ENCODE data around the gene MUCL3. TPM values are rescaled to one million over a fixed set of nuclear protein-coding genes. Genes with fewer than 3 reads are reported as not detected.
A peak's percentile ranks its signal among the peaks of the same experiment; 100 is the strongest.
"Not testable (repeated sequence)": the region's sequence is repeated elsewhere in the genome, so short reads cannot be mapped to it uniquely, and the experiment has no call there.

MUCL3 gene
- total RNA-seq, 2 experiments from 2014 or later, result not detected

DNA sequence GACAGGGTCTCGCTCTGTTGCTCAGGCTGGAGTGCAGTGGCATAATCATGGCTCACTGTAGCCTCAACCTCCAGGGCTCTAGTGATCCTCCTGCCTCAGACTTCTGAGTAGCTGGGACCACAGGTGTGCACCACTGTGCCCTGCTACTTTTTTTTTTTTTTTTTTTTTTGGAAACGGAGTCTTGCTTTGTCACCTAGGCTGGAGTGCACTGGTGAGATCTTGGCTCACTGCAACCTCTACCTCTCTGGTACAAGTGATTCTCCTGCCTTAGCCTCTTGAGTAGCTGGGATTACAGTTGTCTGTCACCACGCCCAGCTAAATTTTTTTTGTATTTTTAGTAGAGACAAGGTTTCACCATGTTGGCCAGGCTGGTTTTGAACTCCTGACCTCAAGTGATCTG, 13.7 kb upstream of the MUCL3 start:
- H3K4me1 Mint-ChIP-seq; H3K27ac Mint-ChIP-seq; ATAC-seq; H3K27me3 Mint-ChIP-seq; H3K9me3 Mint-ChIP-seq (ENCODE audit: low read depth); H3K4me3 Mint-ChIP-seq; POLR2A ChIA-PET; DNase-seq; intact Hi-C loops (cut with DNase I, micrococcal nuclease): not testable (repeated sequence)
- H3K36me3 Mint-ChIP-seq (ENCODE audit: low read depth), result peaks cover 37% of the 10 kb centered on the region
- CTCF ChIA-PET, result interaction anchor here (1.9 kb wide), 1 partner anchor 12 kb away, joined by 12 read pairs; the partner anchor contains the start of gene VARS2

DNA sequence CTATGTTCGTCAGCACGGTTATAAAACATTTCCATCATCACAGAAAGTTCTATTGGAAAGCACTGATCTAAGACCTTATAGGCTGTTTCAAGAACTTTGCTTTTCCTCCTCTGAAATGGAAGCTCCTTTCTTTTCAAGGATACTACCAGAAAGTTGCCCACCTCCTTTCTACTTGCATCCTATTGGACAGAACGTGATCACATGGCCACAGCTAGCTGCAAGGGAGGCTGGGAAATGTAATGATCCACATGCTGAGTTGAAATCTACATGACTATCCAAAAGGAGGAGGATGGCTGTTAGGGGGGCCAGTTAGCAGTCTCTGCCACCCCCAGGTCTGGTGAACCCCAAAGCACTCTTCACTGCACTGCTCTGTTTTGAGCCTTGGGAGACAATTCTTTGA, 12.1 kb upstream of the MUCL3 start:
- Mint-ChIP-seq H3K36me3 (ENCODE audit: low read depth) (peaks cover 24% of the 10 kb centered on the region), H3K4me1 (no peaks in the 10 kb centered on the region), H3K9me3 (ENCODE audit: low read depth) (peaks cover 10% of the 10 kb centered on the region), H3K27ac (no peak overlapping the region), H3K27me3 (no peaks in the 10 kb centered on the region), H3K4me3 (no peak overlapping the region)
- intact Hi-C loops (cut with DNase I, micrococcal nuclease), result no loop called here
- ATAC-seq, result no peak
- DNase-seq, result peak; percentile 19
- ChIA-PET CTCF (interaction anchor here (0.6 kb wide), 1 partner anchor 15 kb away, joined by 3 read pairs; the partner anchor contains the start of gene VARS2), POLR2A (interaction anchor here (0.6 kb wide), 1 partner anchor 103 kb away, joined by 3 read pairs; no protein-coding TSS in a partner anchor)

DNA sequence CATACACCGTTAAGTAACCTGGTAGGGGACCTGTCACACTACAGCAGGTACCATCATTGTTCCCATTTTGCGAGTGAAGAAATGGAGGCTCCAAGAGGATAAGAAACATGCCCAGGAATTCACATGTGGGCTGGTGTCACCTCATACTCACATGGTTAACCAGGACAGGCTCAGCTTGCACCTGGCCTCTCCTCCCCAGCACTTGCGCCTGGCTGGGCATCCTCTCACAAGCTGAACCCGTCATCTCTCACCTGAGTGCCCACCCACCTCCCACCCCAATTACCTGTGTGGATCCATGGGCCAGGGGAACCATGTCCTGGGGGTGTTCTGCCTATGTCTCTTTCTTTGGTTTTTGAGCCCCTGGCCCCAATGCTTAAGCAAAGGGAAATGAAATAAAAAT, 10.3 kb upstream of the MUCL3 start:
- H3K4me1 Mint-ChIP-seq, result no peaks in the 10 kb centered on the region
- DNase-seq, result no peak
- H3K36me3 Mint-ChIP-seq (ENCODE audit: low read depth), result peaks cover 17% of the 10 kb centered on the region
- CTCF ChIA-PET, result interaction anchor here (1.6 kb wide), 2 partner anchors 14 to 157 kb away, joined by 4 read pairs; no protein-coding TSS in a partner anchor
- ATAC-seq, result no peak
- H3K27me3 Mint-ChIP-seq, result no peaks in the 10 kb centered on the region
- no peak overlapping the region for H3K27ac Mint-ChIP-seq
- POLR2A ChIA-PET, result interaction anchor here (0.7 kb wide), 1 partner anchor 25 kb away, joined by 5 read pairs; no protein-coding TSS in a partner anchor
- H3K9me3 Mint-ChIP-seq (ENCODE audit: low read depth), result peaks cover 10% of the 10 kb centered on the region
- H3K4me3 Mint-ChIP-seq, result no peak overlapping the region
- intact Hi-C loops (cut with DNase I, micrococcal nuclease), result no loop called here

DNA sequence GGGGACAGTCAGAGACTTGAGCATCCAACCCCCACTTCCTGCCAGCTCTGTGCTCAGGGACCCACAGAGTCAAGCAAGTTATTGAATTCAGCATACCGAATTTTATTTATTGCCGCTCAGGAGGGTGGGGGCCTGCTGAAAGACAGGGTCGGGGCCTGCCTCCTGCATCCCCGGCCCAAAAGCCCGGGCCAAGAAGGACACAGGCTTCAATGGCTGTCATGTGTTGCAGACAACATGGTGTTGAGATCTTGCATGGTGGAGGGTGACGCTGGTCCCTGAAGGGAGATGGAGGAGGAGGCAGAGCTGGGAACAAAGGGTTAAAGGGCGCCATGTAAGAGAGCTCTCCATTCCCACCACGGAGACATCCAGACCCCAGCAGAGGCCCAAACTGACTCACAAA, 9.5 kb upstream of the MUCL3 start:
- peaks cover 17% of the 10 kb centered on the region for H3K36me3 Mint-ChIP-seq (ENCODE audit: low read depth)
- no peaks in the 10 kb centered on the region for H3K4me1 Mint-ChIP-seq
- ChIA-PET POLR2A (no interaction called here), CTCF (interaction anchor here (0.6 to 1.0 kb wide), 2 partner anchors 24 to 156 kb away, joined by 3 to 4 read pairs; no protein-coding TSS in a partner anchor)
- no peak overlapping the region for H3K27ac Mint-ChIP-seq
- no peaks in the 10 kb centered on the region for H3K27me3 Mint-ChIP-seq
- ATAC-seq, result no peak
- no peak for DNase-seq
- intact Hi-C loops (cut with DNase I, micrococcal nuclease), result no loop called here
- H3K9me3 Mint-ChIP-seq (ENCODE audit: low read depth), result peaks cover 10% of the 10 kb centered on the region
- H3K4me3 Mint-ChIP-seq, result no peak overlapping the region

DNA sequence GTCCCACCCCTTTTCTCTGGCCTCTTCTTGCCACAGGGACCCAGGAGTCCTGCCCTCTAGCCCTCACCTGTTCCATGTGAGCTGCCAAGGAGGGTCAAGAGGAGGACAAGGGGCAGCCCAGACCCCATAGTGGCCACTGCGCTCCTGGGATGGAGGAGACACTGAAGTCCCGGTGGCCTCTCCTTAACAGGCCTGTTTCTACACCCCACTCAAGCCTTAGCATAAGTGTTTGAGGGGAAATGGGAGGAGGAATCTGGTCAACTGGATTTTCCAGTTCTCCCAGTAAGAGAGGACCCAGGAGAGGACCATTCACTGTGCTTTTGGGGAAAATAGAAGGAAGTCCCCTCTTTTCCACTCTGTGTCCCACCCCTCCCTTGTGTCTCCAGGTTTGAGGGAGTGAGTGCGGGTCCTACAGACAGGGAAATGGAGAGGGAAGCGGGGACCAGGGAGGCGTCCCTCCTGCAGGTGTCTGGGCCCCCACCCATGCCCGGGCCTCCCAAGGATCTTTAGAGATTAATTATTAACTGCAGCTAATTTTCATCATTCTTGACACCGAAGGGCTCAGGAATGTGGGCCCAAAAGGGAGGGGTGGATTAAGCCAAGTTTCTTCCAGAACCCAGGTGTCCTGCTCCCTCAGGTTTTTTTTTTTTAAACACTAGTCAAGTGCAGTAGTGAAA, 8.7 kb upstream of the MUCL3 start, which contains the start of gene SFTA2:
TSS of gene SFTA2 (minus strand) at position 202 of the 677 bp plus-strand sequence. CDS start at position 128, 74 bp downstream.
- Mint-ChIP-seq H3K4me1 (no peaks in the 10 kb centered on the region), H3K4me3 (no peak within 1 kb of the TSS), H3K27me3 (no peaks in the 10 kb centered on the region), H3K36me3 (ENCODE audit: low read depth) (peaks cover 17% of the 10 kb centered on the region), H3K9me3 (ENCODE audit: low read depth) (peaks cover 10% of the 10 kb centered on the region), H3K27ac (no peak within 1 kb of the TSS)
- intact Hi-C loops (cut with DNase I, micrococcal nuclease), result no loop called here
- ChIA-PET CTCF (interaction anchor here (0.6 to 1.0 kb wide), 2 partner anchors 23 to 155 kb away, joined by 3 to 4 read pairs; no protein-coding TSS in a partner anchor), POLR2A (no interaction called here)
- ATAC-seq (no peak), DNase-seq (no peak)

DNA sequence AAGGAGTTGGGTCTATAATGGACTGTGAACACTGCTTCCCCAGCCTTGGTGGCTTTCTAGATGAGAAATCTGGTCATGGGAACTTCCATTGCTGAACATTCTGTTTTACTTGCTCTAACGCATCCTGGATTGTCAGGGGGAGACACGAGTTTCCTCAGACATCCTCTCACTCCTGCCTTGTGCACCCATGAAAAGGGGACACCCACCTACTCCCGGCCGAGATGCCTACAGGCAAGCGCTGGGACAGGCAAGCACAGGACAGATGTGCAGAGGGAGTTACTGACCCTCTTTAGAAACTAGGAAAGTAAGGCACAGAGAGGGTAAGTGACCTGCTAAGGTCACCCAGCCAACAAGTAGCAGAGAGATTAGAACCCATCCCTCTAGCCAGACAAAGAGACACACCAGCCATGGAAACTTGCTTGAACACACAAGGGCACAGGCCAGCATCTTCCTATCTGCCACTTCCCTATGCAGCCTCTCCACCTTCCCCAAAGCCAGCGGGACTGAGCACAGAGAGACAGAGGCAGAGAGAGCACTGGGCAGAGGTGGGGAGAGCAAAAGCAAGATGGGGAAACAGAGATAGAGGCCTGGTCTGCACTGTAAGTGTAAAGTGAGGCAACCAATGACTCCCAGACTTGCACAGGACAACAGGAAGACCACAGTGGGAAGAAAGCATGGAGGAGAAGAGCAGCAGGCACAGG, 8.0 kb upstream of the MUCL3 start:
- ChIA-PET POLR2A (no interaction called here), CTCF (no interaction called here)
- DNase-seq (no peak), ATAC-seq (no peak)
- H3K27ac Mint-ChIP-seq, result no peak overlapping the region
- peaks cover 12% of the 10 kb centered on the region for H3K36me3 Mint-ChIP-seq (ENCODE audit: low read depth)
- H3K4me1 Mint-ChIP-seq, result no peaks in the 10 kb centered on the region
- H3K4me3 Mint-ChIP-seq, result no peak overlapping the region
- H3K9me3 Mint-ChIP-seq (ENCODE audit: low read depth), result peaks cover 10% of the 10 kb centered on the region
- intact Hi-C loops (cut with DNase I, micrococcal nuclease), result no loop called here
- H3K27me3 Mint-ChIP-seq, result no peaks in the 10 kb centered on the region

DNA sequence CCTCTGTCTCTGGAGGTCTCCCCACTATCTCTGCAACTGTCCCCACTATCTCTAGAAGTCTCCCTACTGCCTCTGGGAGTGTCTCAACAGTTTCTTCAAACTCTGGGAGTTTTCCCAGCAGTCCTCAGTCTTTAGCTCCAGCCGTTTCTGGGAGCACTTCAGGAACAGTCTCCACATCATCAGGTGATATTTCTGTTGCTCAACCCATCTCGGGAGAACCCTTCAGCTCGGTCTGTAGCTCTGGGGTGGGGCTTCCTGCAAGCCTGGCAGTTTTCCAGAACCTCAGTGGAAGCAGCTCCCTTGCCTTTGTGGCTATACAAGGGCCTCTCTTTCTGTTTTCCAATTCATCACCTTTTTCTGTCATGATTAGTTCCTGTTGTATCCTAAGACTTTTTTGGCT, 5.8 kb upstream of the MUCL3 start:
- ChIA-PET POLR2A (no interaction called here), CTCF (interaction anchor here (0.6 to 1.5 kb wide), 3 partner anchors 19 to 152 kb away, joined by 3 to 5 read pairs (median 4); no protein-coding TSS in a partner anchor)
- Mint-ChIP-seq H3K27ac (no peak overlapping the region), H3K4me1 (no peaks in the 10 kb centered on the region), H3K36me3 (ENCODE audit: low read depth) (no peaks in the 10 kb centered on the region), H3K9me3 (ENCODE audit: low read depth) (no peaks in the 10 kb centered on the region), H3K27me3 (no peaks in the 10 kb centered on the region), H3K4me3 (no peak overlapping the region)
- intact Hi-C loops (cut with DNase I, micrococcal nuclease), result no loop called here
- ATAC-seq (no peak), DNase-seq (no peak)

DNA sequence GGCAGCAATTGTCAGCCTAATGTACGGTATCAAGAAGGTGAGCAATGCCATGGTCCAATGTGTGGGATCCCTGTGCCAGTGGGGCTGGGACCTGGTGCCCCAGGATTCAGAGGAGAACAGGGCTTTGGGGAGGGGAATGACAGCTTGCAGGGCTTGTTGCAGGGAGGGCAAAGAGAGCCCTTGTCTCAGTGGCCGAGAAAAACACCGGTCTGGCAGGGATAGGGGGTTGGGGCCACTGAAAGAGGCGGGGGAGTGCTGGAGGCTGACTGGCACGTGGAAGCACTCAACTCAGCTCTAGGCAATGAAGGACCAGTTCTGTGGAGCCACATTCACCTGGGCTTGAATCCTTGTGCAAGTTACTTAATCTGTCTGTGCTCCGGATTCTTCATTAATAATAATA, 3.5 kb upstream of the MUCL3 start:
- CTCF ChIA-PET, result interaction anchor here (0.6 kb wide), 1 partner anchor 22 kb away, joined by 3 read pairs; no protein-coding TSS in a partner anchor
- Mint-ChIP-seq H3K4me3 (no peak overlapping the region), H3K4me1 (no peaks in the 10 kb centered on the region), H3K27ac (no peak overlapping the region), H3K36me3 (ENCODE audit: low read depth) (no peaks in the 10 kb centered on the region), H3K9me3 (ENCODE audit: low read depth) (no peaks in the 10 kb centered on the region), H3K27me3 (peaks cover 9% of the 10 kb centered on the region)
- ATAC-seq (no peak), DNase-seq (no peak)
- POLR2A ChIA-PET, result no interaction called here
- intact Hi-C loops (cut with DNase I, micrococcal nuclease), result no loop called here

DNA sequence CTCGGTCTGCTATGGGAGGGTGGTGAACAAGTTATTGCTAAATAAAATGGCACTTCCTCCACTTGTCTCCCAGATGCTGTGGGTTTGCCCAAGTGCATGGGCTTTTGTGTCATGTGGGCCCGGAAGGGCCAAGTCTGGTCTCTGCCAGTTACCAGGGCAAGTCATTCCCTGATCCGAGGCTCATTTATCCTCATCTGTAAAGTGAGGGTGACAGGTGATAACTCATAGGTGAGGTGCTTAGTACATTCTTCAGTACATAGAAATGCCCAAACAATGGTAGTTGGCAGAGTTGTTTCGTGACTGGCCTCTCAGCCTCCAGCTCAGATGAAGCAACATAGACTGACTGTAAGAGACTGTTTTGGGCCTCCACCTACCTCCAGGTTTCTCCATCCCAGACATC, 2.0 kb upstream of the MUCL3 start:
- Mint-ChIP-seq H3K27me3 (peaks cover 19% of the 10 kb centered on the region), H3K36me3 (ENCODE audit: low read depth) (no peaks in the 10 kb centered on the region), H3K27ac (no peak overlapping the region), H3K9me3 (ENCODE audit: low read depth) (no peaks in the 10 kb centered on the region), H3K4me1 (no peaks in the 10 kb centered on the region), H3K4me3 (no peak overlapping the region)
- ChIA-PET POLR2A (no interaction called here), CTCF (no interaction called here)
- no peak for ATAC-seq
- intact Hi-C loops (cut with DNase I, micrococcal nuclease), result no loop called here
- no peak for DNase-seq

DNA sequence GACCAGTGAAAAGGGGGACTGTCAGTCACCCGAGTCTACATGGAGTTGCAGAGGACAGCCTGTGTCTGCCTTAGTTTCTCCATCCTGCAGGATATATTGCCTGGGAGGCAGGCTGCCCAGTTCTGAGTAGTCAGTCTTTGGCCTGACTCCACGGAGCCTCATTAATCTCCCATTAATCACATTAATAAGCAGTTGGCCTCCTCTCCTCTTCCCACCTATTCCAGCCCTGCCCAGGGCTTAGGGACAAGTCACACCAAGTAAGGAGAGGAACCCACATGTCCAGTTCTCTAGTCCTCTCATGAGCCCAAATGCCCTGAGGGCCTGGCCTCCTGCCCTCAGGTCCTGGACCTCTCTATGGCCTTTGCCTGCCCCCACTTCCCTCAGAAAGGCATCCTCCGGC, 1.3 kb upstream of the MUCL3 start:
- Mint-ChIP-seq H3K36me3 (ENCODE audit: low read depth) (no peaks in the 10 kb centered on the region), H3K4me3 (no peak overlapping the region), H3K4me1 (no peaks in the 10 kb centered on the region), H3K27ac (no peak overlapping the region), H3K27me3 (peaks cover 19% of the 10 kb centered on the region), H3K9me3 (ENCODE audit: low read depth) (no peaks in the 10 kb centered on the region)
- ATAC-seq (no peak), DNase-seq (no peak)
- intact Hi-C loops (cut with DNase I, micrococcal nuclease), result no loop called here
- ChIA-PET POLR2A (no interaction called here), CTCF (interaction anchor here (1.5 kb wide), 1 partner anchor 9 kb away, joined by 3 read pairs; no protein-coding TSS in a partner anchor)

DNA sequence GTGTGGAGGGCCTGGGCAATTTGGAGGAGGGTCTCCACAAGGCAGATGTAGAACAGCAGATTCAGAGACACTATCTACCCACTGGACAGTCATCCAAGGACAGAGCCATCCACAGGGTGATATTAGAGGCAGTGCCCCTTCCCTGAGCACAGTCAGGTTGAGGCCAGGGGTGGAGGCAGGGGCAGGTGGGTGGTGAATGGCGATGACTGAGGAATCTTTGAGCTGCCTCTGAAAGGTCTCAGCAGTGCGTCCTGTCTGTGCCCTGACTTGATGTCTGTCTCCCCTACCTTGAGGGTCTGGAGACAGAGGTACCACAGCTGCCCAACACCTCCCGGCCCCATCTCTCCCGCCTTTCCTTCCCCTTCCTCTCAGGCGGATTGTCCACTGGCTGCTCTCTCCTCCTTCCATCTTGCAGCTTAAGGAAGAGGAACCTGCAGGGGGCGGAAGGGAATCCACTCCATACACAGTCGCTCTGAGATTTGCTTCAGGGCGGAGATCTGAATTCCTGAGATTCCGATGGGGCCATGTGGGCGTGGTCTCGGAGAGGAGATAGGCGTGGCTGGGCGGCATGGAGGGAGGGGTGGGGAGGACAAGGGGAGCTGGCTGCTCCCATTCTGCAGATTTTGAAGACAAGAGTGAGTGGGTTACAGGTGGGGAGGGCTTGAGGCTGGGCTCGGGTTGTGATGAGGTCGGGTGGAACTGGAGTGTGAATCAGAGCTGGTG, 1.7 kb downstream of the MUCL3 start:
- peaks cover 26% of the 10 kb centered on the region for H3K27me3 Mint-ChIP-seq
- ATAC-seq (no peak), DNase-seq (peak; percentile 29)
- CTCF ChIA-PET, result interaction anchor here (0.6 to 1.9 kb wide), 3 partner anchors 27 to 137 kb away, joined by 3 to 5 read pairs (median 3); no protein-coding TSS in a partner anchor
- intact Hi-C loops (cut with DNase I, micrococcal nuclease), result no loop called here
- no peak overlapping the region for H3K4me3 Mint-ChIP-seq
- no peaks in the 10 kb centered on the region for H3K36me3 Mint-ChIP-seq (ENCODE audit: low read depth)
- H3K4me1 Mint-ChIP-seq, result no peaks in the 10 kb centered on the region
- POLR2A ChIA-PET, result no interaction called here
- H3K27ac Mint-ChIP-seq, result no peak overlapping the region
- H3K9me3 Mint-ChIP-seq (ENCODE audit: low read depth), result no peaks in the 10 kb centered on the region

All from activated CD4-positive, alpha-beta T cell treated with anti-CD3 and anti-CD28 coated beads for 36 hours (primary cell).